ENCODE measurements around the gene GTF3C5.
A peak's percentile ranks its signal among the peaks of the same experiment; 100 is the strongest.
"Not testable (repeated sequence)": the region's sequence is repeated elsewhere in the genome, so short reads cannot be mapped to it uniquely, and the experiment has no call there.

GTF3C5 gene

DNA sequence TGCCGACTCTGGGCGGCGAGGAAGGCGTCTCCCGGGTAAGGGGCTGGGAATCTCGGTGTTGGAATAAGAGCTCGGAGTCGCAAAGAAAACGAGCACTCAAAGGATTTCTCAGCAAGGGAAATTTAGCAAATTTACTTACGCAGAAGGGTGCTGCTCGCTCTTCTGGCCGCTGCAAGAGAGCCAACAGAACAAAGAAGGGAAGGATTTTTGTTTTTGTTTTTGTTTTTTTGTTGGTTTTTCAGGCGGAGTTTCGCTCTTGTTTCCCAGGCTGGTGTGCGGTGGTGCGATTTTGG is 279 bp downstream of the GTF3C5 start:
- Mint-ChIP-seq H3K4me1 (ENCODE audit: low read depth) (peaks cover 54% of the 10 kb centered on the region), H3K36me3 (ENCODE audit: low read depth) (peaks cover 24% of the 10 kb centered on the region), H3K9me3 (no peaks in the 10 kb centered on the region), H3K27me3 (peaks cover 1% of the 10 kb centered on the region), H3K27ac (peak overlapping the region; percentile 88), H3K4me3 (peak overlapping the region; percentile 94)
- intact Hi-C loops (cut with micrococcal nuclease) = no loop called here

- Mint-ChIP-seq H3K4me3 (peak overlapping the region; percentile 94), H3K4me1 (ENCODE audit: low read depth) (peaks cover 54% of the 10 kb centered on the region), H3K36me3 (ENCODE audit: low read depth) (peaks cover 24% of the 10 kb centered on the region), H3K27me3 (no peaks in the 10 kb centered on the region), H3K27ac (peak overlapping the region; percentile 88), H3K9me3 (no peaks in the 10 kb centered on the region)
- intact Hi-C loops (cut with micrococcal nuclease) = no loop called here
Measured at GRCh38 chr9:133031496-133031911, 707 bp downstream of the GTF3C5 start.

GRCh38 chr9:133032171-133032570 is 1.4 kb downstream of the GTF3C5 start:
- Mint-ChIP-seq H3K4me3 (no peak overlapping the region), H3K4me1 (ENCODE audit: low read depth) (peaks cover 54% of the 10 kb centered on the region), H3K27ac (peak overlapping the region; percentile 88), H3K9me3 (no peaks in the 10 kb centered on the region), H3K36me3 (ENCODE audit: low read depth) (peaks cover 24% of the 10 kb centered on the region), H3K27me3 (no peaks in the 10 kb centered on the region)
- intact Hi-C loops (cut with micrococcal nuclease) = no loop called here

DNA sequence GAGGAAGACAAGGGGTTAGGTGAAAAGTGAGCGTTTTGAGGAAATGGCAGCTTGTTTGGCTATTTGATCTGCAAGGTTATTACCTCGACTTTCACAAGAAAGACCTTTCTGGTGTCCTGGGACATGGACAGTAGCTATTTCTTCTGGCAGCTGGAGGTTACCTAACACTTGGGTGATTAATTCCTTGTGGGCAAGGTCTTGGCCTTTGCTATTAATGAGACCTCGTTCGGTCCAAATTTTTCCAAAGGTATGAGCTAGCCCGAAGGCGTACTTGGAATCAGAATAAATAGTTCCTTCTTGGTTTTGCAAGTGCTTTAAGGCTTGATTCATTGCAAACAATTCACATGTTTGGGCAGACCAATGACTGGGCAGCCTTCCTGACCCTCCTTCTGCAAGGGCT is 4.9 kb downstream of the GTF3C5 start:
- no peak overlapping the region for H3K27ac Mint-ChIP-seq
- peaks cover 53% of the 10 kb centered on the region for H3K4me1 Mint-ChIP-seq (ENCODE audit: low read depth)
- peaks cover 23% of the 10 kb centered on the region for H3K36me3 Mint-ChIP-seq (ENCODE audit: low read depth)
- no peaks in the 10 kb centered on the region for H3K27me3 Mint-ChIP-seq
- H3K4me3 Mint-ChIP-seq = no peak overlapping the region
- intact Hi-C loops (cut with micrococcal nuclease) = no loop called here
- no peaks in the 10 kb centered on the region for H3K9me3 Mint-ChIP-seq

DNA sequence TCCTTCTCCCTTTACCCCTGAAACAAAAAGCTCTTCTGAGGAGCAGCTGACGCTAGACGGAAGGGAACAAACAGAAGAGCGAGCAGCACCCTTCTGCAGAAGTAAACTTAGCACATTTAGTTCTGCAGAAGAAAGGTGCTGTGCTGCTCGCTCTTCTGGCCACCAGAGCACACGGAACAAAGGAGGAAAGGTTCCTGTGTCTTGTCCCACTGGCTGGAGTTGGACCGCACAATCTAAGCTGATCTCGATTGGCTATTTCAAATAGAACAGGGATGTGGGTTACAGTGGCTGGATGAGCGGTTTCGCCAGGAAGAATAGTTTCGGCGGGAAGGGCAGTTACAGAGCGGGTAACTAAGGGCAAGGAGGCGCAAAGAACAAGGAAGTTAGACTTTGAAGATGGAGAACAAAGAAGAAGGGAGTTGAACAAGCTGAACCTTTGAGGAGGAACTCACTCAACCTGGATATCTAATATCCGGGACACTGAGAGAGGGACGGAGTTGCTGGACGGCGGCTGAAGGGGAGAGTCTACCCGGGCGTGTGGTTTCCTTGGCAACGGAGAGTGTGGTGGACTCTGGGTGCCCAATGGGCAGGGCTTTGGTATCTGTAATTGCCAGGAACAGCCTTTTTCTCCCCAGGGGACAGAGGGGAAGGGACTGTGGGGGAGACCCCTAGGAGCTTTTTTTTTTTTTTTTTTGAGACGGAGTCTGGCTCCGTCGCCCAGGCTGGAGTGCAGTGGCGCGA is 7.1 kb downstream of the GTF3C5 start:
- H3K4me1 Mint-ChIP-seq (ENCODE audit: low read depth) = peaks cover 37% of the 10 kb centered on the region
- no peak overlapping the region for H3K4me3 Mint-ChIP-seq
- no peak overlapping the region for H3K27ac Mint-ChIP-seq
- peaks cover 36% of the 10 kb centered on the region for H3K36me3 Mint-ChIP-seq (ENCODE audit: low read depth)
- no peaks in the 10 kb centered on the region for H3K27me3 Mint-ChIP-seq
- intact Hi-C loops (cut with micrococcal nuclease) = no loop called here
- H3K9me3 Mint-ChIP-seq = no peaks in the 10 kb centered on the region

- intact Hi-C loops (cut with micrococcal nuclease) = loop anchor here (5.0 kb wide), 1 partner anchor 106 kb away; no protein-coding TSS in a partner anchor
- not testable (repeated sequence) for H3K4me3 Mint-ChIP-seq, H3K9me3 Mint-ChIP-seq, H3K27me3 Mint-ChIP-seq, H3K27ac Mint-ChIP-seq
- peaks cover 58% of the 10 kb centered on the region for H3K36me3 Mint-ChIP-seq (ENCODE audit: low read depth)
- peaks cover 11% of the 10 kb centered on the region for H3K4me1 Mint-ChIP-seq (ENCODE audit: low read depth)
Measured at GRCh38 chr9:133040892-133041479, 10.2 kb downstream of the GTF3C5 start.

- H3K27ac Mint-ChIP-seq = no peak overlapping the region
- H3K27me3 Mint-ChIP-seq = no peaks in the 10 kb centered on the region
- no peaks in the 10 kb centered on the region for H3K9me3 Mint-ChIP-seq
- peaks cover 11% of the 10 kb centered on the region for H3K4me1 Mint-ChIP-seq (ENCODE audit: low read depth)
- H3K36me3 Mint-ChIP-seq (ENCODE audit: low read depth) = peaks cover 67% of the 10 kb centered on the region
- no peak overlapping the region for H3K4me3 Mint-ChIP-seq
- intact Hi-C loops (cut with micrococcal nuclease) = loop anchor here (5.0 kb wide), 1 partner anchor 105 kb away; no protein-coding TSS in a partner anchor
Measured at GRCh38 chr9:133041958-133042357, 11.2 kb downstream of the GTF3C5 start.

GRCh38 chr9:133042676-133043075 is 11.9 kb downstream of the GTF3C5 start:
- no peaks in the 10 kb centered on the region for H3K9me3 Mint-ChIP-seq
- no peaks in the 10 kb centered on the region for H3K27me3 Mint-ChIP-seq

GRCh38 chr9:133043449-133044035 is 12.7 kb downstream of the GTF3C5 start:
- Mint-ChIP-seq H3K27me3 (no peaks in the 10 kb centered on the region), H3K36me3 (ENCODE audit: low read depth) (peaks cover 71% of the 10 kb centered on the region), H3K27ac (no peak overlapping the region), H3K4me3 (no peak overlapping the region), H3K4me1 (ENCODE audit: low read depth) (no peaks in the 10 kb centered on the region), H3K9me3 (no peaks in the 10 kb centered on the region)
- intact Hi-C loops (cut with micrococcal nuclease) = loop anchor here (5.0 kb wide), 1 partner anchor 104 kb away; no protein-coding TSS in a partner anchor

More at GRCh38 chr9:133042676-133043075, 11.9 kb downstream of the GTF3C5 start:
- intact Hi-C loops (cut with micrococcal nuclease) = loop anchor here (5.0 kb wide), 1 partner anchor 105 kb away; no protein-coding TSS in a partner anchor
- H3K4me1 Mint-ChIP-seq (ENCODE audit: low read depth) = peaks cover 6% of the 10 kb centered on the region
- no peak overlapping the region for H3K27ac Mint-ChIP-seq
- H3K36me3 Mint-ChIP-seq (ENCODE audit: low read depth) = peaks cover 74% of the 10 kb centered on the region
- no peak overlapping the region for H3K4me3 Mint-ChIP-seq

DNA sequence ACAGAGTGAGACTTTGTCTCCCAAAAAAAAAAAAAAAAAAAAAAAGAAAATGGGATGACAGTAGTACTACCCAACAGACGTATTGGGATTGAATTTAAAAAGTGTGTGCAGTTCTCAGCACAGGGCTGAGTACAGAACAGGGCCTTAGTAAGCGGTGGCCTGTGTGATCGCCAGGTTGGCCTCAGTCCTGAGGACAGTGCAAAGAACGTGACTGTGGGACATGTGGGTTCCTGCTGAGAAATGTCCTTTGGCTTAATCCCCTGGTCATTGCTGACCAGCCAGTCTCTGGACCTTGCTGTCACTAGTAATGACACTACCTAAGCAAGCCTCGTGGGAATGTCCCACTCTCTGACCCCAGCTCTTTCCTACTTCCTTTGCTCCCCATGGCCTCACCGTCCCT is 13.3 kb downstream of the GTF3C5 start:
- H3K27me3 Mint-ChIP-seq = no peaks in the 10 kb centered on the region
- H3K27ac Mint-ChIP-seq = no peak overlapping the region
- no peaks in the 10 kb centered on the region for H3K4me1 Mint-ChIP-seq (ENCODE audit: low read depth)
- peaks cover 77% of the 10 kb centered on the region for H3K36me3 Mint-ChIP-seq (ENCODE audit: low read depth)
- intact Hi-C loops (cut with micrococcal nuclease) = loop anchor here (5.0 kb wide), 1 partner anchor 103 kb away; no protein-coding TSS in a partner anchor
- H3K4me3 Mint-ChIP-seq = no peak overlapping the region
- H3K9me3 Mint-ChIP-seq = no peaks in the 10 kb centered on the region

- peaks cover 82% of the 10 kb centered on the region for H3K36me3 Mint-ChIP-seq (ENCODE audit: low read depth)
- intact Hi-C loops (cut with micrococcal nuclease) = loop anchor here (5.0 kb wide), 2 partner anchors 53 to 103 kb away; no protein-coding TSS in a partner anchor
- no peaks in the 10 kb centered on the region for H3K9me3 Mint-ChIP-seq
- H3K4me3 Mint-ChIP-seq = no peak overlapping the region
- no peak overlapping the region for H3K27ac Mint-ChIP-seq
- no peaks in the 10 kb centered on the region for H3K4me1 Mint-ChIP-seq (ENCODE audit: low read depth)
- H3K27me3 Mint-ChIP-seq = no peaks in the 10 kb centered on the region
Measured at GRCh38 chr9:133044661-133045060, 13.9 kb downstream of the GTF3C5 start.

GRCh38 chr9:133045132-133045531 is 14.3 kb downstream of the GTF3C5 start:
- Mint-ChIP-seq H3K36me3 (ENCODE audit: low read depth) (peaks cover 87% of the 10 kb centered on the region), H3K4me1 (ENCODE audit: low read depth) (no peaks in the 10 kb centered on the region), H3K27ac (no peak overlapping the region), H3K9me3 (no peaks in the 10 kb centered on the region), H3K27me3 (no peaks in the 10 kb centered on the region), H3K4me3 (no peak overlapping the region)
- intact Hi-C loops (cut with micrococcal nuclease) = loop anchor here (5.0 kb wide), 1 partner anchor 52 kb away; no protein-coding TSS in a partner anchor

- Mint-ChIP-seq H3K27ac (no peak overlapping the region), H3K4me1 (ENCODE audit: low read depth) (no peaks in the 10 kb centered on the region), H3K27me3 (no peaks in the 10 kb centered on the region), H3K9me3 (no peaks in the 10 kb centered on the region), H3K36me3 (ENCODE audit: low read depth) (peaks cover 95% of the 10 kb centered on the region), H3K4me3 (no peak overlapping the region)
- intact Hi-C loops (cut with micrococcal nuclease) = loop anchor here (5.0 kb wide), 1 partner anchor 51 kb away; no protein-coding TSS in a partner anchor
Measured at GRCh38 chr9:133046196-133046899, 15.6 kb downstream of the GTF3C5 start.

DNA sequence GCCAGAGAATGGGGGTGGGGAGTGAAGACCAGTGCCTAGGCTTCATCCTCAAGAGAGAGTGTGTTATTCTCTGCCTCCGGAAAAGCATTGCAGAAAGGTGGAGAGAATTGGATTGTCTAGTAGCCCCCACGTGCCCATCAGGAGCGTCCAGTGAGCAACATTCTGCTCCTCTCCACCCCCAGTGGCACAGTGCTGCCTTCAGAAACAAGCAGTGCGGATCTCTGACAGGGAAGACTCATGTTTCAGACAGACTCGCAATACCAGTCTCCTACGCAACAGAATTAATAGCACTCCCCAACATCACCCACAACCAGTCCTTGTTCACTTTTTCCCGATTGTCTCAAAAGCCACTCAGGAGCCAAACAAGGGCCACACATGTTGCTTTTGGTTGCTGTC is 16.1 kb downstream of the GTF3C5 start:
- Mint-ChIP-seq H3K27ac (no peak overlapping the region), H3K9me3 (no peaks in the 10 kb centered on the region), H3K36me3 (ENCODE audit: low read depth) (peaks cover 95% of the 10 kb centered on the region), H3K27me3 (no peaks in the 10 kb centered on the region), H3K4me1 (ENCODE audit: low read depth) (no peaks in the 10 kb centered on the region), H3K4me3 (no peak overlapping the region)
- intact Hi-C loops (cut with micrococcal nuclease) = loop anchor here (5.0 kb wide), 1 partner anchor 50 kb away; no protein-coding TSS in a partner anchor
